ENCODE data around the gene PYGB.

DNA sequence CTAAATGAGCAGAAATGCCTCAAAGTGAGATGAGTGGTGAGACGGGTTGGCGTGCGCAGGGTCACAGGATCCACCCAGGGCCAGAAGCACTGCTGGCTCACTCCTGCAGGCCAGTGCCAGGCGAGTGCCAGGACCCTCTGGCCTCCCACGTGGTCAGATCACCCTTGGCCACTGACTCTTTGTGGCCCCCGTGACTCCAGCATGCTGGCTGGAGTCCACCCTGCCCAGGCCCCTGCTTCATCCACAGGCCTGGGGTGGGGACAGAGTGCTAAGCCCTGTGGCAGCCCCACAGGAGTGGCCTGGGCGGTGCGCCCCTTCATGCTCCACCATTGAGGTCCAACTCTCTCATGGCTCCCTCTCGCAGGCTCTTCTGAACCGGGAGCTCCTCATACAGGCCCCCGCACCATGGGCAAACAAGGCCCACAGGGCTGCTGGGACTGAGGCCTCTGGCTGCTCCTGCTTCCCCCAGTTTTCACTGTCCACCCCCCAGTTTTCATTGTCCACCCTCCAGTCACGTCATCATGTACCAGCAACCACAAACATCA is 81.1 kb downstream of the PYGB start:
- no peak for TF ChIP-seq CTCF (IDR thresholded peaks at IDR 0.05)
- no peak for TF ChIP-seq POLR2A (IDR thresholded peaks at IDR 0.05)
- TF ChIP-seq EP300 (IDR thresholded peaks at IDR 0.05): no peak
- no peak for TF ChIP-seq POLR2AphosphoS5 (IDR thresholded peaks at IDR 0.05)
